HepG2 (cell line): ENCODE data around the gene CCSER1. TPM values are rescaled to one million over a fixed set of nuclear protein-coding genes. Genes with fewer than 3 reads are reported as not detected.

Experiments
- ATAC-seq: fragments of 200-7000 bp; cut with Tn5 transposase; 3 replicates; pipeline ENCODE4 v1.9.1; 2020; ENCODE audit warnings: mild to moderate bottlenecking, moderate library complexity
- BruUV-seq: library from RNA; stranded (reverse); fragments of 400-500 nt; replicated peaks from 2 replicates; lab custom pipeline; 2021; lab: Mats Ljungman, UMichigan
- CTCF ChIA-PET: fragments of 300-600 bp; formaldehyde crosslinking; extraction: SDS; loops from one replicate; lab custom pipeline; 2021; ENCODE audit warnings: low total read pairs, inconsistent platforms, low intra/inter-chr PET ratio; lab: Yijun Ruan, JAX
- POLR2A ChIA-PET: fragments of 350-600 bp; sonication (Branson Sonifier 250); formaldehyde crosslinking; loops from one replicate; lab custom pipeline; 2020; ENCODE audit warnings: antibody characterized with exemption, inconsistent platforms; lab: Yijun Ruan, JAX
- DNase-seq: peaks from one replicate; pipeline ENCODE4 v3.0.0-alpha.2; 2015; ENCODE audit warnings: low spot score
- FAIRE-seq: peaks from 3 replicates; lab custom pipeline; 2011; peaks lifted over from hg19 to GRCh38; lab: Jason Lieb, UNC
- H2AFZ ChIP-seq: one replicate; pipeline ENCODE4 v1.6.1; 2011; ENCODE audit warnings: low read length, inconsistent platforms
- H3K27ac ChIP-seq: fragments of 300-600 bp; 3 replicates; pipeline ENCODE4 v1.8.0; 2011; ENCODE audit warnings: mixed run types, mild to moderate bottlenecking, mixed read lengths, low read length, inconsistent platforms; ENCODE audit not compliant: insufficient read depth; ENCODE audit errors: extremely low read length
- H3K27me3 ChIP-seq, 2 experiments: fragments of 200-600 bp in 1 of 2; 2 replicates in 1 of 2; 3 replicates in 1 of 2; pipeline versions ENCODE4 v1.6.0 to v1.8.0; 2011; ENCODE audit warnings: low read length in 2 of 2, mild to moderate bottlenecking in 2 of 2, moderate library complexity in 2 of 2, inconsistent platforms in 1 of 2; ENCODE audit not compliant: insufficient read depth in 2 of 2, control insufficient read depth in 1 of 2
- H3K36me3 ChIP-seq, 2 experiments: fragments of 200-600 bp in 1 of 2; replicated peaks in 1 of 2; 2 replicates in 1 of 2; 3 replicates in 1 of 2; pipeline versions ENCODE4 v1.5.1 to v1.8.0; 2011; ENCODE audit warnings: low read length in 2 of 2, inconsistent platforms in 1 of 2; ENCODE audit not compliant: insufficient read depth in 2 of 2, control insufficient read depth in 1 of 2
- H3K4me1 ChIP-seq: 2 replicates; pipeline ENCODE4 v1.5.1; 2012; ENCODE audit warnings: low read length, inconsistent platforms; ENCODE audit not compliant: insufficient read depth
- H3K4me2 ChIP-seq: 2 replicates; pipeline ENCODE4 v1.6.0; 2011; ENCODE audit warnings: low read depth, low read length, inconsistent platforms
- H3K4me3 ChIP-seq, 3 experiments: fragments of 200-600 bp in 1 of 3; sonication (generic), shearing (Covaris generic) in 1 of 3; replicated peaks in 1 of 3; 2 replicates each; pipeline ENCODE4 v1.5.1; 2011 to 2016; ENCODE audit warnings: low read length in 3 of 3, inconsistent platforms in 2 of 3, low read depth in 2 of 3, mild to moderate bottlenecking in 2 of 3, control low read depth in 1 of 3, mixed read lengths in 1 of 3; ENCODE audit not compliant: insufficient read depth in 1 of 3
- H3K79me2 ChIP-seq: one replicate; pipeline ENCODE4 v1.6.1; 2011; ENCODE audit warnings: low read length, inconsistent platforms; ENCODE audit not compliant: insufficient read depth
- H3K9ac ChIP-seq: 2 replicates; pipeline ENCODE4 v1.6.0; 2011; ENCODE audit warnings: mild to moderate bottlenecking, low read depth, low read length, inconsistent platforms; ENCODE audit not compliant: insufficient read depth
- H3K9me3 ChIP-seq: 2 replicates; pipeline ENCODE4 v1.5.1; 2012; ENCODE audit warnings: mild to moderate bottlenecking, low read length
- H4K20me1 ChIP-seq: 2 replicates; pipeline ENCODE4 v1.6.0; 2011; ENCODE audit warnings: inconsistent platforms, mild to moderate bottlenecking, low read length, moderate library complexity; ENCODE audit not compliant: insufficient read depth
- ATRX ChIP-seq: sonication (generic); formaldehyde crosslinking; IDR thresholded peaks from 2 replicates; pipeline ENCODE4 v1.4.0; 2020; ENCODE audit warnings: missing genetic modification reagents, borderline replicate concordance
- BORCS8-MEF2B ChIP-seq: sonication (generic); formaldehyde crosslinking; IDR thresholded peaks from 2 replicates; pipeline ENCODE4 v1.8.0; 2022; ENCODE audit warnings: mild to moderate bottlenecking, missing genetic modification reagents
- CEBPG ChIP-seq: IDR thresholded peaks from 2 replicates; pipeline ENCODE4 v1.6.1; 2016
- CSRNP1 ChIP-seq: sonication (generic); formaldehyde crosslinking; IDR thresholded peaks from 2 replicates; pipeline ENCODE4 v1.8.1; 2023; ENCODE audit warnings: mild to moderate bottlenecking, missing genetic modification reagents
- FOXJ3 ChIP-seq: sonication (generic); formaldehyde crosslinking; IDR thresholded peaks from 2 replicates; pipeline ENCODE4 v1.4.0; 2020; ENCODE audit warnings: missing genetic modification reagents, mild to moderate bottlenecking, borderline replicate concordance
- FOXP4 ChIP-seq: sonication (generic); formaldehyde crosslinking; IDR thresholded peaks from 2 replicates; pipeline ENCODE4 v1.4.0; 2020; ENCODE audit warnings: missing genetic modification reagents
- FUBP1 ChIP-seq: sonication (generic); formaldehyde crosslinking; IDR thresholded peaks from 2 replicates; pipeline ENCODE4 v1.5.1; 2020; ENCODE audit warnings: missing genetic modification reagents, mild to moderate bottlenecking, borderline replicate concordance
- GMEB2 ChIP-seq: IDR thresholded peaks from 2 replicates; pipeline ENCODE4 v1.6.1; 2016; ENCODE audit warnings: missing biosample characterization, missing genetic modification reagents, low read depth
- MAFF ChIP-seq: IDR thresholded peaks from 2 replicates; pipeline ENCODE4 v1.6.1; 2011; ENCODE audit warnings: low read depth, low read length, improper control_type of control experiment
- MAFK ChIP-seq, 2 experiments: IDR thresholded peaks in 1 of 2; conservative IDR thresholded peaks in 1 of 2; 2 replicates each; pipeline ENCODE4 v1.6.1; 2011; ENCODE audit warnings: improper control_type of control experiment in 2 of 2, low read length in 2 of 2
- SOX5 ChIP-seq: IDR thresholded peaks from 2 replicates; pipeline ENCODE4 v1.6.1; 2016; ENCODE audit warnings: borderline replicate concordance
- U2AF1 ChIP-seq: fragments of 200-400 bp; formaldehyde crosslinking; optimal IDR thresholded peaks from 2 replicates; pipeline ENCODE3; 2017; ENCODE audit warnings: mild to moderate bottlenecking, low read depth, low read length
- ZNF362 ChIP-seq: sonication (generic); formaldehyde crosslinking; IDR thresholded peaks from 2 replicates; pipeline ENCODE4 v1.4.0; 2020; ENCODE audit warnings: missing genetic modification reagents, mild to moderate bottlenecking, borderline replicate concordance
- ZNF749 ChIP-seq: sonication (generic); formaldehyde crosslinking; IDR thresholded peaks from 2 replicates; pipeline ENCODE4 v1.8.0; 2022; ENCODE audit warnings: mild to moderate bottlenecking, missing genetic modification reagents, moderate library complexity, borderline replicate concordance
- WGBS: methylation state at CpG from one replicate; pipeline ENCODE4 v1.1.6; 2017; ENCODE audit warnings: low lambda C conversion rate; 5-methylcytosine and 5-hydroxymethylcytosine counted together
- in situ Hi-C: cut with HindIII; loops from 2 replicates; pipeline ENCODE4 v1.10.0; 2017; ENCODE audit warnings: low pct_unique_long_range_greater_than_20kb; ENCODE audit not compliant: extremely low pct_ligation_motif_present
- intact Hi-C: fragments of 100-400 bp; cut with micrococcal nuclease; formaldehyde crosslinking; loops from one replicate; pipeline ENCODE4 v1.10.0; 2022; ENCODE audit not compliant: unreplicated experiment
- polyA plus RNA-seq, 8 experiments: library from polyadenylated mRNA; depleted of rRNA in 3 of 8; stranded (reverse) in 7 of 8; unstranded in 1 of 8; fragments of >200 nt; fragmentation: Illumina TruSeq in 4 of 8; extraction: Trizol in 4 of 8; gene quantifications; 2 replicates each; pipeline versions ENCODE4 v1.2.1 to v1.2.3, GENCODE V29; 2011 to 2016; ENCODE audit warnings: low read depth in 4 of 8, missing spikeins in 1 of 8, mixed read lengths in 1 of 8; ENCODE audit not compliant: insufficient read depth in 1 of 8
- total RNA-seq, 5 experiments: library from RNA; depleted of rRNA; stranded (reverse); fragments of >200 nt; fragmentation: Illumina TruSeq; extraction: Trizol; gene quantifications; 2 replicates each; pipeline ENCODE4 v1.2.3, GENCODE V29; 2016; ENCODE audit warnings: low read depth in 1 of 5

Gene CCSER1
- total and polyA plus RNA-seq, 2 of the 13 experiments (the other 11 are each of a cell fraction or from before 2014, with no cell fraction given): not detected

- H3K79me2 ChIP-seq: no peaks in the 10 kb centered on the region
- no peak for TF ChIP-seq CSRNP1 (CRISPR knock-in tag)
- TF ChIP-seq U2AF1: no peak
- no peak for TF ChIP-seq CEBPG (CRISPR knock-in tag)
- TF ChIP-seq ZNF362 (CRISPR knock-in tag): no peak
- no peak for TF ChIP-seq GMEB2 (CRISPR knock-in tag)
- no peak for TF ChIP-seq SOX5 (CRISPR knock-in tag)
- no peak for TF ChIP-seq FOXJ3 (CRISPR knock-in tag)
- TF ChIP-seq MAFF: peak; percentile 63
- no peak for TF ChIP-seq ZNF749 (CRISPR knock-in tag)
- no peak for TF ChIP-seq BORCS8-MEF2B (CRISPR knock-in tag)
- TF ChIP-seq FOXP4 (CRISPR knock-in tag): no peak
- TF ChIP-seq MAFK (conservative IDR thresholded peaks at IDR 0.05 in 1 of 2, IDR thresholded peaks at IDR 0.05 in 1 of 2; ENCODE audit: low read length in 2 of 2): peak; percentile 61 to 80; a peak in 3 of 4 replicates
- no peak for TF ChIP-seq FUBP1
- no peak for TF ChIP-seq ATRX (CRISPR knock-in tag)
- no peak overlapping the region for H3K4me2 ChIP-seq
- no peaks in the 10 kb centered on the region for H3K36me3 ChIP-seq
- POLR2A ChIA-PET: no interaction called here
- no peak overlapping the region for H3K27ac ChIP-seq
- FAIRE-seq (no peak), DNase-seq (no peak), ATAC-seq (no peak)
- H3K4me1 ChIP-seq: no peaks in the 10 kb centered on the region
- H3K4me3 ChIP-seq: no peak overlapping the region
- intact Hi-C loops: no loop called here
- CTCF ChIA-PET: no interaction called here
- H3K9ac ChIP-seq: no peak overlapping the region
- WGBS: 3% methylated on average over 2 of the region's 2 CpGs
- no peaks in the 10 kb centered on the region for H4K20me1 ChIP-seq
- H3K9me3 ChIP-seq: no peaks in the 10 kb centered on the region
- in situ Hi-C loops: no loop called here
- no TSS peak for BruUV-seq
- H3K27me3 ChIP-seq: no peaks in the 10 kb centered on the region
- no peak overlapping the region for H2AFZ ChIP-seq
Observed at GRCh38 chr4:90198086-90198847, 71.1 kb downstream of the CCSER1 start.
